Parathyroid adenoma (tissue), 2 donors: ENCODE measurements around the gene PLXNC1.

Source experiments
- H2AFZ ChIP-seq: fragments of 300-600 bp; sonication (generic); one replicate; pipeline ENCODE4 v1.7.0; 2017; ENCODE audit warnings: antibody characterized with exemption, mild to moderate bottlenecking
- H3K27ac ChIP-seq: fragments of 300-600 bp; sonication (generic); one replicate; pipeline ENCODE4 v1.7.0; 2017
- H3K27me3 ChIP-seq: fragments of 300-600 bp; sonication (generic); one replicate; pipeline ENCODE4 v1.7.0; 2017; ENCODE audit warnings: low read length; ENCODE audit not compliant: control insufficient read depth, insufficient read depth
- H3K36me3 ChIP-seq: fragments of 300-600 bp; sonication (generic); one replicate; pipeline ENCODE4 v1.7.0; 2017; ENCODE audit warnings: low read length; ENCODE audit not compliant: control insufficient read depth, insufficient read depth
- H3K4me1 ChIP-seq: fragments of 300-600 bp; sonication (generic); one replicate; pipeline ENCODE4 v1.7.0; 2017; ENCODE audit warnings: control low read depth
- H3K4me2 ChIP-seq: fragments of 300-600 bp; sonication (generic); one replicate; pipeline ENCODE4 v1.7.0; 2017; ENCODE audit warnings: low read length
- H3K4me3 ChIP-seq: fragments of 300-600 bp; sonication (generic); one replicate; pipeline ENCODE4 v1.7.0; 2017; ENCODE audit warnings: low read depth, low read length
- H3K79me2 ChIP-seq: fragments of 300-600 bp; sonication (generic); one replicate; pipeline ENCODE4 v1.7.0; 2017; ENCODE audit warnings: control low read depth
- H3K9ac ChIP-seq: fragments of 300-600 bp; sonication (generic); one replicate; pipeline ENCODE4 v1.7.0; 2017; ENCODE audit warnings: mild to moderate bottlenecking
- H3K9me3 ChIP-seq: fragments of 300-600 bp; sonication (generic); one replicate; pipeline ENCODE4 v1.7.0; 2017; ENCODE audit warnings: low read length; ENCODE audit not compliant: control insufficient read depth
- TF ChIP-seq, protein P1 (sequence below): fragments of 300-600 bp; sonication (generic); IDR thresholded peaks from one replicate; pipeline ENCODE4 v1.7.0; 2017; ENCODE audit warnings: antibody characterized with exemption, mild to moderate bottlenecking
- donor health status: primary hyperparathyroidism.

The PLXNC1 gene

GRCh38 chr12:94191811-94192210 is 43.4 kb downstream of the PLXNC1 start:
- TF ChIP-seq, protein P1, sequence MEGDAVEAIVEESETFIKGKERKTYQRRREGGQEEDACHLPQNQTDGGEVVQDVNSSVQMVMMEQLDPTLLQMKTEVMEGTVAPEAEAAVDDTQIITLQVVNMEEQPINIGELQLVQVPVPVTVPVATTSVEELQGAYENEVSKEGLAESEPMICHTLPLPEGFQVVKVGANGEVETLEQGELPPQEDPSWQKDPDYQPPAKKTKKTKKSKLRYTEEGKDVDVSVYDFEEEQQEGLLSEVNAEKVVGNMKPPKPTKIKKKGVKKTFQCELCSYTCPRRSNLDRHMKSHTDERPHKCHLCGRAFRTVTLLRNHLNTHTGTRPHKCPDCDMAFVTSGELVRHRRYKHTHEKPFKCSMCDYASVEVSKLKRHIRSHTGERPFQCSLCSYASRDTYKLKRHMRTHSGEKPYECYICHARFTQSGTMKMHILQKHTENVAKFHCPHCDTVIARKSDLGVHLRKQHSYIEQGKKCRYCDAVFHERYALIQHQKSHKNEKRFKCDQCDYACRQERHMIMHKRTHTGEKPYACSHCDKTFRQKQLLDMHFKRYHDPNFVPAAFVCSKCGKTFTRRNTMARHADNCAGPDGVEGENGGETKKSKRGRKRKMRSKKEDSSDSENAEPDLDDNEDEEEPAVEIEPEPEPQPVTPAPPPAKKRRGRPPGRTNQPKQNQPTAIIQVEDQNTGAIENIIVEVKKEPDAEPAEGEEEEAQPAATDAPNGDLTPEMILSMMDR: no peak
- Histone ChIP-seq H3K4me1 (no peaks in the 10 kb centered on the region), H3K9me3 (no peaks in the 10 kb centered on the region), H3K4me3 (no peak overlapping the region), H2AFZ (no peak overlapping the region), H3K9ac (no peak overlapping the region), H3K27me3 (no peaks in the 10 kb centered on the region), H3K27ac (no peak overlapping the region), H3K4me2 (no peak overlapping the region), H3K36me3 (no peaks in the 10 kb centered on the region), H3K79me2 (no peaks in the 10 kb centered on the region)

DNA sequence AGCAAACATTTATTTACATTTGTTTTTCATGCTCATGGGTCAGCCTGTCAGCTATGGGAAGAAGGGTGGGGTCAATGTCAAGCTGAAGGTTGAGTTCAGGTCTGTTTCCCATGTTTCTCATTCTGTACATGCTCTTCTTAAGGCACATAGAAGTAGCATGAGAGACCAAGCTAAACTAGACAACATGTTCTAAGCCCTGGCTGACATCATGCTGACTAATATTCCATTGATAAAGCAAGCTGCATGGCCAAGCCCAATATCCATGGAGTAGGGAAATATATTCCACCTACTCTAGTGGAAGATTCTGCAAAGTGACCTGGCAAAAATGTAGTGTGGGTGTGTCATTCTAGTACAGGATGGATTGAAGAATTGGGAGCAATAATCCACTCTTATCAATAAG is 44.1 kb downstream of the PLXNC1 start:
- no peak overlapping the region for H3K9ac ChIP-seq
- no peaks in the 10 kb centered on the region for H3K79me2 ChIP-seq
- H3K4me2 ChIP-seq: no peak overlapping the region
- H3K36me3 ChIP-seq: no peaks in the 10 kb centered on the region
- no peaks in the 10 kb centered on the region for H3K27me3 ChIP-seq
- no peaks in the 10 kb centered on the region for H3K4me1 ChIP-seq
- TF ChIP-seq, protein P1: no peak
- H3K9me3 ChIP-seq: no peaks in the 10 kb centered on the region
- no peak overlapping the region for H2AFZ ChIP-seq
- no peak overlapping the region for H3K27ac ChIP-seq
- no peak overlapping the region for H3K4me3 ChIP-seq

- H3K4me1 ChIP-seq: no peaks in the 10 kb centered on the region
- no peak overlapping the region for H3K4me3 ChIP-seq
- no peak overlapping the region for H3K9ac ChIP-seq
- H3K79me2 ChIP-seq: no peaks in the 10 kb centered on the region
- H3K27me3 ChIP-seq: no peaks in the 10 kb centered on the region
- no peaks in the 10 kb centered on the region for H3K9me3 ChIP-seq
- H3K27ac ChIP-seq: no peak overlapping the region
- H3K4me2 ChIP-seq: no peak overlapping the region
- H3K36me3 ChIP-seq: no peaks in the 10 kb centered on the region
- TF ChIP-seq, protein P1: no peak
- H2AFZ ChIP-seq: no peak overlapping the region
Measured at GRCh38 chr12:94193168-94193567, 44.8 kb downstream of the PLXNC1 start.

DNA sequence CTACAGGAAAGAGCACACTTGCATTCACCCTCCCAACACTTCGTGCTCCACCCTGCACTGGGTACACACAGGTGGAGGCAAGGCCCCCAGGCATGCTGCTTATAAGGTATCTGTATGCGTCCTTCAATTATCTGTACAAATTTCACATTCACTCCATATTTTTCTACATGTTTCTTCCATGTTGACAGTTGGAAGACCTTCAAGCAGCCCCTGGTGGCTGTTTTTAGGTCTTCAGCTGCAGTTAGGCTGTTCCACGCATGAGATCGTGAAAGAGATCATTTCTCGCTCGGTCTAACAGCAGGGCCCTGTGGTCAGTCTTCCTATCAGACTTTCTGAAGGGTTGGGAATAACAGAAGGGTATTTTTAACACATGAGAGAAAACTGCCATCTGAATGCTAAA is 47.1 kb downstream of the PLXNC1 start:
- Histone ChIP-seq H3K4me3 (no peak overlapping the region), H3K4me1 (no peaks in the 10 kb centered on the region), H3K79me2 (no peaks in the 10 kb centered on the region), H3K9ac (no peak overlapping the region), H3K36me3 (no peaks in the 10 kb centered on the region), H3K27me3 (no peaks in the 10 kb centered on the region), H3K4me2 (no peak overlapping the region), H3K27ac (no peak overlapping the region), H2AFZ (no peak overlapping the region), H3K9me3 (no peaks in the 10 kb centered on the region)
- TF ChIP-seq, protein P1: no peak

DNA sequence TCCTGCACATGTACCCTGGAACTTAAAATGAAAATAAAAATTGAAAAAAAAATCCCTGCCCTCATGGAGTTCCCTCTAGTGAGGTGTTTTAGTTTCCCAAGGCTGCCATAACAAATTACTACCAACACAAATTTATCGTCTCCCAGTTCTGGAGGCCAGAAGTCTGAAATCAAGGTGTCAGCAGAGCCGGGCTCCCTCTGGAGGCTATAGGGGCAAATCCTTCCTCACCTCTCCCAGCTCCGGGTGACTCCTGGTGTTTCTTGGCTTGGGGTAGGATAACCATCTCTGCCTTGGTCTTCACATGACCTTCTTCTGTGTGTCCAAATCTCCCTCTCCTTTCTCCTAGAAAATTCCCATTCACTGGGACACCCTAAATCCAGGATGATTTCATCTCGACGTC is 50.1 kb downstream of the PLXNC1 start:
- no peak overlapping the region for H3K9ac ChIP-seq
- H3K4me2 ChIP-seq: no peak overlapping the region
- H2AFZ ChIP-seq: no peak overlapping the region
- H3K36me3 ChIP-seq: no peaks in the 10 kb centered on the region
- no peak overlapping the region for H3K4me3 ChIP-seq
- no peaks in the 10 kb centered on the region for H3K79me2 ChIP-seq
- H3K9me3 ChIP-seq: no peaks in the 10 kb centered on the region
- TF ChIP-seq, protein P1: no peak
- H3K4me1 ChIP-seq: no peaks in the 10 kb centered on the region
- no peak overlapping the region for H3K27ac ChIP-seq
- no peaks in the 10 kb centered on the region for H3K27me3 ChIP-seq
